ENCODE results near the gene TOR1AIP1. TPM values are rescaled to one million over a fixed set of nuclear protein-coding genes. Genes with fewer than 3 reads are reported as not detected.
"Not testable (repeated sequence)": the region's sequence is repeated elsewhere in the genome, so short reads cannot be mapped to it uniquely, and the experiment has no call there.

TOR1AIP1 gene
- total and polyA plus RNA-seq, 7 donors: 15.5 to 59.6 (median 35.1) TPM

DNA sequence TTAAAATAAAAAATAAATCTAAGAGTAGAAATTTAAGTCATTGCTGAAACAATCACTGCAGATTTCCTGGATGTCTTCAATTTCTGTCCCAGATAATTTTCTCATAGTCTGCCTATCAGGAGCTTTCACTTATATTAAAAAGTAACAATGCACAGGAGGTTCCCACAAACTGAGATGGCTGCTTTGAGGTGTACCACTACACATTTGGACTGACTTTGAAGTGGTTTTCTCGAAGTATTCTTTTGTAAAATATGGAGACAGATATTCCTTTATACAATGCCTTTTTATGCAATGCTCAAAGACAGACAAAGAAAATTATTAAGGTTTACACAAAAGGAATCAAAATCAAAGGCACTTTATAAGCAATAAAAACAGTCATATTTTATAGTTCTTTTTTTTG lies 29.0 kb upstream of the TOR1AIP1 start:
- H3K36me3 ChIP-seq (ENCODE audit: insufficient read depth in 1 of 2, low read depth in 1 of 2): peaks cover 8 to 100% of the 10 kb centered on the region in 2 donors
- intact Hi-C loops (cut with DNase I): no loop called here
- ATAC-seq: no peak
- no peak overlapping the region for H3K27ac ChIP-seq
- TF ChIP-seq CTCF (IDR thresholded peaks at IDR 0.05): no peak
- no peaks in the 10 kb centered on the region for H3K9me3 ChIP-seq
- WGBS, 3 donors: 89 to 94% (median 91%) methylated on average over 1 of the region's 1 CpG
- H3K4me3 ChIP-seq: no peak overlapping the region
- H3K27me3 ChIP-seq (ENCODE audit: insufficient read depth in 3 of 3, low read length in 2 of 3): no peaks in the 10 kb centered on the region
- no peak for DNase-seq
- no peaks in the 10 kb centered on the region for H3K4me1 ChIP-seq

- intact Hi-C loops (cut with DNase I); H3K4me3 ChIP-seq; H3K4me1 ChIP-seq; DNase-seq; H3K27me3 ChIP-seq (ENCODE audit: insufficient read depth in 3 of 3, low read length in 2 of 3); ATAC-seq; H3K27ac ChIP-seq; H3K9me3 ChIP-seq: not testable (repeated sequence)
- H3K36me3 ChIP-seq (ENCODE audit: insufficient read depth in 1 of 2, low read depth in 1 of 2): peaks cover 4 to 81% of the 10 kb centered on the region in 2 donors
- 91 to 93% (median 93%) methylated on average over 4 of the region's 4 CpGs for WGBS, 3 donors
These were observed 26.3 kb upstream of the TOR1AIP1 start for GRCh38 chr1:179855831-179856230.

DNA sequence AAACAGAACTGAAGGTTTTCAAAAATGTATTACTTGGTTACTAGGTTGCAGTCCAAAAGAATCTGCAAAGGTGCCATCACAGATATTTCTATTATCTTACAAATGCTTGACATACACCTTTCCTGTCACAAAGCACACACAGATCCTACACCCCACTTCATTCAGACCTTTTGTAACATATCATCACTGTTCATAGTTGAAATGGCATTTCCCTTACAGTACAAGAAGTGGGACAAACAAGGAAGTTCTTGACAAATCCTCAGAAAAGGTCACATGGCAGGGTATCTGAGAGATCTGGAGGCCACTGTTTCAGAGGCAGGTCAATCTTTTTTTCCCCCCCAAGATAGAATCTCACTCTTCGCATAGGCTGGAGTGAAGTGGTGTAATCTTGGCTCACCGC lies 25.8 kb upstream of the TOR1AIP1 start:
- peaks cover 2 to 79% of the 10 kb centered on the region in 2 donors for H3K36me3 ChIP-seq (ENCODE audit: insufficient read depth in 1 of 2, low read depth in 1 of 2)
- H3K9me3 ChIP-seq: no peaks in the 10 kb centered on the region
- intact Hi-C loops (cut with DNase I): no loop called here
- 97 to 98% (median 98%) methylated on average over 2 of the region's 2 CpGs for WGBS, 3 donors
- DNase-seq (no peak), ATAC-seq (no peak)
- TF ChIP-seq CTCF (IDR thresholded peaks at IDR 0.05): no peak
- H3K4me3 ChIP-seq: no peak overlapping the region
- H3K27me3 ChIP-seq (ENCODE audit: insufficient read depth in 3 of 3, low read length in 2 of 3): no peaks in the 10 kb centered on the region
- no peak overlapping the region for H3K27ac ChIP-seq
- H3K4me1 ChIP-seq: no peaks in the 10 kb centered on the region

DNA sequence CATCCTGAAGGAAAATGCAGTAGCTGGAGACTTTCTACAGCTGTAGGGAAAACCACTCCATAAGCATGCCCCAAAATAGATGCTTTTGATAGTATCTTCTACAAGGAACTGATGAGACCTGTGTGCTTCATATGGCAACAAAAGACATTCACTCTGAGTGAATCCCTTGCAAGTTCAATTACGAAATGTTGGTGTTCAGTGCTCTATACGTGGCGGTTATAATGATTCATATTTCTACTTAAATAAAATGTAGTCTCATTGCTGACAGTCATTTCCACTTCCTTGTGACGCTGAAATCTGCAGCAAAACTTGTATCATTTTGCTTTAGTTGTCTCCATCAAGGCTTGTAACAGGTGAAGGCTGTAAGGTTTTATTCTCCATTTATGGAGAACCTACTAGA lies 25.1 kb upstream of the TOR1AIP1 start:
- Histone ChIP-seq H3K4me3 (no peak overlapping the region), H3K36me3 (ENCODE audit: insufficient read depth in 1 of 2, low read depth in 1 of 2) (peaks cover 2 to 79% of the 10 kb centered on the region in 2 donors), H3K9me3 (no peaks in the 10 kb centered on the region), H3K27ac (no peak overlapping the region), H3K27me3 (ENCODE audit: insufficient read depth in 3 of 3, low read length in 2 of 3) (no peaks in the 10 kb centered on the region), H3K4me1 (no peaks in the 10 kb centered on the region)
- intact Hi-C loops (cut with DNase I): no loop called here
- ATAC-seq (no peak), DNase-seq (no peak)
- TF ChIP-seq CTCF (IDR thresholded peaks at IDR 0.05): no peak
- 89 to 93% (median 91%) methylated on average over 4 of the region's 4 CpGs for WGBS, 3 donors

- TF ChIP-seq CTCF (IDR thresholded peaks at IDR 0.05): no peak
- intact Hi-C loops (cut with DNase I): loop anchor here in 1 of 2 donors (10.0 kb wide), 1 partner anchor 314 kb away; no protein-coding TSS in a partner anchor
- no peaks in the 10 kb centered on the region for H3K4me1 ChIP-seq
- ATAC-seq: no peak
- H3K9me3 ChIP-seq: no peaks in the 10 kb centered on the region
- no peak for DNase-seq
- H3K27me3 ChIP-seq (ENCODE audit: insufficient read depth in 3 of 3, low read length in 2 of 3): no peaks in the 10 kb centered on the region
- H3K27ac ChIP-seq: no peak overlapping the region
- H3K36me3 ChIP-seq (ENCODE audit: insufficient read depth in 1 of 2, low read depth in 1 of 2): peaks cover 13 to 78% of the 10 kb centered on the region in 2 donors
- 59 to 67% (median 59%) methylated on average over 3 of the region's 3 CpGs for WGBS, 3 donors
- no peak overlapping the region for H3K4me3 ChIP-seq
These were observed 21.4 kb upstream of the TOR1AIP1 start for GRCh38 chr1:179860652-179861051.
